SK-N-SH treated with all-trans-retinoic acid at 6 μM for 48 hours (cell line): ENCODE measurements around the gene NATD1.

Experiments used
- ARNTL ChIP-seq: fragments of 450-650 bp; formaldehyde crosslinking; IDR thresholded peaks from 2 replicates; pipeline ENCODE4 v1.5.0; 2020; ENCODE audit warnings: low read depth, mild to moderate bottlenecking, moderate library complexity, borderline replicate concordance
- TCF4 ChIP-seq: fragments of 250-450 bp; sonication (Bioruptor Pico); IDR thresholded peaks from 2 replicates; pipeline ENCODE4 v1.8.0; 2021; ENCODE audit warnings: mild to moderate bottlenecking, moderate library complexity, borderline replicate concordance
- TSHZ2 ChIP-seq: fragments of 250-450 bp; sonication (Bioruptor Pico); IDR thresholded peaks from 2 replicates; pipeline ENCODE4 v1.5.0; 2020; ENCODE audit warnings: mild to moderate bottlenecking, moderate library complexity
- ZFP3 ChIP-seq: fragments of 250-450 bp; sonication (Bioruptor Pico); IDR thresholded peaks from 2 replicates; pipeline ENCODE4 v1.5.0; 2020; ENCODE audit warnings: mild to moderate bottlenecking, moderate library complexity

- no peak for TF ChIP-seq TCF4 (CRISPR knock-in tag)
- TF ChIP-seq ARNTL (CRISPR knock-in tag) = no peak
- TF ChIP-seq ZFP3 (CRISPR knock-in tag) = no peak
- no peak for TF ChIP-seq TSHZ2 (CRISPR knock-in tag)
Measured at GRCh38 chr17:21249086-21249795, 4.0 kb downstream of the NATD1 start.
